Adrenal gland (tissue), 5 donors: ENCODE data around the gene HES4.

Experiments used
- CTCF ChIP-seq, 6 experiments: fragments of 450-650 bp in 4 of 6; fragments of 200-600 bp in 2 of 6; sonication (generic) in 1 of 6; IDR thresholded peaks; 1 replicate in 5 of 6; 2 replicates in 1 of 6; pipeline versions ENCODE4 v1.5.1 to v1.8.0; 2016 to 2021; ENCODE audit warnings: antibody characterized with exemption in 6 of 6, mild to moderate bottlenecking in 2 of 6, moderate library complexity in 1 of 6
- POLR2A ChIP-seq, 2 donors: fragments of 450-650 bp; IDR thresholded peaks; one replicate each; pipeline ENCODE4 v1.6.1; 2017; ENCODE audit warnings: antibody characterized with exemption in 2 of 2, mild to moderate bottlenecking in 2 of 2, moderate library complexity in 1 of 2
- donor health status: DM: no; HTN: no; CAD: no.

- no peak for TF ChIP-seq POLR2A (IDR thresholded peaks at IDR 0.05)
- no peak for TF ChIP-seq CTCF (IDR thresholded peaks at IDR 0.05)
Observed at GRCh38 chr1:958823-959730, 40.8 kb downstream of the HES4 start, which contains the start of gene NOC2L.
